ENCODE measurements around the gene TMTC2.

Gene TMTC2

DNA sequence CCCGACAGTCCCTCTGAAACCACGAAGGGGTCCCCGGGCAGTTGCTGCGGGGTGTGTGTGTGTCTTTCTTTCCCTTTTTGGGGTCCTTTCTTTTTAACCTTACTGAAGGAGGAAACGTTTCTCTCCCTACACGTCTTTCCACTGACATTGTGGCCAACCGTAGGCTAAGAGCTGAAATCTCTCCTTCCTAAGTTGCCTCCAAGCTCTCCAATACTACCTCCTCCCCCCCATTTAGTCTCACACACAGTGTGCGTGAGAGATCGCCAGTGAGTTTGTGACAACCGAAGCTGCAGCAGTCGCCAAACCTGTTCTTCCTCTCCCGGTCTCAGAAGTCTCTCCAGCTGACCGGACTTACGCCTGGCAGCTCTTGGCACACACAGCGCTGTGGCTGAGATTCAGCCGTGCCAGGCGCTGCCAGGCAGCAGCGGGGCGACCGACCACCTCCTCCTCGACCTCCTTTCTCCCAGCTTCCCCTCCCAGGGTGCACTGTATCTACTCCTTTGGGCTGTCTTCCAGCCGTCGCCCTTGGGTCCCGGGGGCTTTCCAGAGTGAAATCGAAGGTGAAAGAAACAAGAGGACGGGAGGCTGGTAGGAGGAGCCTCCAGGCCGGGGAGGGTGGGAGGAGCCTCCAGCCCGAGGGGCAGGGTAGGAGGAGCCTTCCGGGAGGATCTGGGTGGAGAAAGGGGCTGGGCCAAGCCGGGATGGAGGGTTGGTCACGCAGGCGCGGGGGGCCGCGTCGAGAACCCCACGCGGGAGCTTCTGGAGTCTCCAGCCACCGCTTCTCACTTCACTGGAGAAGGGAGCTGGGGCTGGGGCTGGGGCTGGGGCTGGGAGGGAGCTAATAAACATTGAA is at the start of gene TMTC2:
Gene TMTC2, plus strand, starts transcription at position 739 of the 853 bp plus-strand sequence.
- DNase-seq: peak; percentile 87 to 90

DNA sequence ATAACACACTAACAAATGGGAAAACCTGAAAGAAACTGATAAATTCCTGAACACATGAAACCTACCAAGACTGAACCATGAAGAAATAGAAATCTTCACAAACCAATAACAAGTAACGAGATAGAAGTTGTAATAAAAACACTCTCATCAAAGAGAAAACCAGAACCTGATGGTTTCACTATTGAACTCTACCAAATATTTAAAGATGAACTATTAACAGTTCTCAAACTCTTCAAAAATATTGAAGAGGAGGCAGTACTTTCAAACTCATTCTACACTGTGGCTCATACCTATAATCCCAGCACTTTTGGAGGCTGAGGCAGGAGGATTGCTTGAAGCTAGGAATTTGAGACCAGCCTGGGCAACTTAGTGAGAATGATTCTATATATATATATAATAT is 48.4 kb upstream of the TMTC2 start:
- DNase-seq: no peak

DNA sequence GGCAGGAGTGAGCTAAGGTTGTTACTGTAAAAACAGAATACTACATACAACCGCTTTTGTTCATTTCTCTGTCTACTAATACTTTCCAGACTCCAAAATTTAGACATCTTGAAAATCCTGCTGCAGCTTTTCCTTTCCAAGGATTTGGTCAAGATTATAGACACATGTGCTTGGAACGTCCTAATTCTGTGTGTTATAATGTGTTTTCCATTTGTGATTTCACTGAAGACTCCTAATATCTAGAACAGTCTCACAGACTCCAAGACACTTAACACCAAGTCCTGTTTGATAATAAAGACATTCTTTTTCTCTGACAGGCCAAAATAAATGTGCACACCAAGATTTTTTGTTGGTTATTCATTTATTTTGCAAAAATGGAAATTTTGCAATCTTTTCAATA is 41.8 kb upstream of the TMTC2 start:
- no peak for DNase-seq

DNA sequence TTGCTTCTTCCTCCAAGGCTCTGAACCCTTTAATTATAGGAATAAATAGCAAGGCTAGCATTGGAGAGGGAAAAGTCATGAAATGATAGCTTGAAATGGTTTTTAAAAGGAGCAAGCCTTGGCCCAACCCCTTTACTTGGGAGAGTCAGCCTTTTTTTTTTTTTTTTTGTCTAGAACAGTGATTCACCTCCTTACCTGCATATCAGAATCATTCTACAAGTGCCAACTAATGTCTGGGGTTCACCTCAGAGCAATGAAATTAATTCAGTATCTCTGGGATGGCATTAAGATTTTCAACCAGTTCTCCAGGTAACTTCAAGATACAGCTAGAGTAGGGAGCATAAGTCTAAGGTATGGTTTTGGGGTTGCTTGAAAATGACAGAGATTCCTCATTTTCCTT is 41.3 kb upstream of the TMTC2 start:
- no peak for DNase-seq

GRCh38 chr12:82647853-82648252 is 38.9 kb upstream of the TMTC2 start:
- no peak for DNase-seq

DNA sequence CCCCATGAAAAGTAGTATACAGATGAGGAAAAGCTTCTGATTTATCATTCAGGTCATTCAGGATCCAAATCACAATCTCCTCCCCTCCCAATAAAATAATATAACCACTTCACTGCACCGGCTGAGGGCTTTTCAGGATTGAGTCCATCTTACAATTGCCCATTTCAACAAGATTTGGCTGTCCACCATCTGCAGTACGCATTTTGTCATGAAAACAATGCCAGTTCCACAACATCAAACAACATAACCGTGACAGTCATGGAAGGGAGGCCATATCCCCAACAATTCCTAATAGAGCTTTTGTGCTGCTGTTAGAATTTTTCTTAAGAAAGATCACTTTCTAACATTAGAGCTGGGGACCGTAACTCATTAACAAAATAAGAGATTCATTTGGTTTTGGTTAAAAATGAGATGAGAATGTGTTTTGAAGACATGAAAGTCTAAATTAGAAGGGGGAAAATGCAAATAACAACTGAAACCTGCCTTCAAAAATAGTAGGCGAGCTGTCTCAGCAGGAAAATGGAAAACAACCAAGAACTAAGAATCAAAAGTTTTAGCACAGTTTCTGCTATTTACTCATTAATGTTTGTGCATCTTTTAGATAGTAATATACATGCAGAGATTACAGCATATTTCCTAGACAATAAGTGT is 38.3 kb upstream of the TMTC2 start:
- DNase-seq: no peak

DNA sequence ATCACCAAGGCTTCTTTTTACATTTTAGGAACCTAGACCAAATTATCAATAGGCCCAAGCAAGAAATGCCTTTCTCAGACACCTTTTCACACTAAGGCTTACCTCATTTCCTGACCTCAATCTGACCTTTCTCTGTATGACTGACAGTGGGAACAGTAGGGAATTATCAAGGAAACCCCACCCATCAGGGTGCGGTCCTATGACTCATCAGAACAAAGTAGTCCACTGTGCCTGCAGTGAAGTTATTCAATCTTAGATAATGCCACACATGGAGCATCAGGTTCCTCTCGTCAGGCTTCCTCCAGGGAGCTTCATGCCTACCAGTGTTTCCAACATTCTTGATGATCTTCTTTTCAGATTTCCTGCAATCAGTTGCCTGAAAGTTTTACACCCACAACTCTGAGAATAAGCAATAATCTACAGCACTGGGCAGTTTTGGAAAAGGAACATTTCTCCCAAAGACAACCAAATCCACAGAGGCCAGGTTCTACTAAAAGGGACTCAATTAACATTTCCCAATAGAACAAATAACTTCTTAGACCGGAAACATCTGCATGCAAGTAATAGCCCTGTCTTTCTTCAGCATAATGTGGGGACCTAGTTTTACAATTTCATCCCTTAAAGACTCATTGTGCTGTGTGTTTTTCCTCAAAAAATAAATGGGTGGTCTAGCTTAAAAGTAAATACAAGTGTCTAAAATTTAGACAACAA is 35.9 kb upstream of the TMTC2 start:
- DNase-seq: no peak

- no peak for DNase-seq
Observed at GRCh38 chr12:82651489-82651888, 35.2 kb upstream of the TMTC2 start.

GRCh38 chr12:82652071-82652470 is 34.6 kb upstream of the TMTC2 start:
- DNase-seq: no peak

- DNase-seq: no peak
Observed at GRCh38 chr12:82655751-82656150, 31.0 kb upstream of the TMTC2 start.

- DNase-seq: no peak
Observed at GRCh38 chr12:82659343-82660207, 27.1 kb upstream of the TMTC2 start.

DNA sequence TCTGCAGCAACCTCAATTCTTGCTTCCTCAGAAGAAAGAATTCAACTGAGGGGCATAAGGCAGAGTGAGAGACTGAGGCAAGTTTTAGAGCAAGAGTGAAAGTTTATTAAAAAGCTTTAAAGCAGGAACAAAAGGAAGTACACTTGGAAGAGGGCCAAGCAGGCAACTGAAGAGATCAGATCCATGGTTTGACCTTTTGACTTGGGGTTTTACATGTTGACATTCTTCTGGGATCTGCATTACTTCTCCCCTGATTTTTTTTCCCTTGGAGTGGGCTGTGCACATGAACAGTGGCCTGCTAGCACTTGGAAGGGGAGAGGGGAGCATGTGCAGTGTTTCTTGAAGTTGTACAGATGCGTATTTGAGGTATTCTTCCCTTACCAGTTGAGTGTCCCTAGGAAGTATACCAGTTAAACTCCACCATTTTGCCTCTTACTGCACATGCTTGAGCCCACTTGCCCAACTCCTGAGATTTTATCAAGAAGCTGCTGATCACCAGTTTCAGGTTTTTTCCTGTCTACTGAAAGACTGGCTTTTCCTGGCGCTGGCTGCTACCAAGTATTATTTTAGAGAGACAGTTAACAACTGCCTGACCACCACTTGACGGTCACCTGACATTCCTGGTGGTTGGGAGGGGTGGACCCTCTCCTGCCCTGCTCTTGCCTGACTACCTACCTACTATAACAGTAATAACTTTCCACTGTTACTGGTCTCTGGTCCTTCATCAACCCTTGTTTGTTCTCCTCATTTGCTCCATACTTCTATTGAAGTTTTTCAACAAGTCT is 26.0 kb upstream of the TMTC2 start:
- no peak for DNase-seq

- DNase-seq: no peak
Observed at GRCh38 chr12:82663893-82664292, 22.8 kb upstream of the TMTC2 start.

- DNase-seq: no peak
Observed at GRCh38 chr12:82665142-82665923, 21.4 kb upstream of the TMTC2 start.

GRCh38 chr12:82666830-82667229 is 19.9 kb upstream of the TMTC2 start:
- DNase-seq: no peak

DNA sequence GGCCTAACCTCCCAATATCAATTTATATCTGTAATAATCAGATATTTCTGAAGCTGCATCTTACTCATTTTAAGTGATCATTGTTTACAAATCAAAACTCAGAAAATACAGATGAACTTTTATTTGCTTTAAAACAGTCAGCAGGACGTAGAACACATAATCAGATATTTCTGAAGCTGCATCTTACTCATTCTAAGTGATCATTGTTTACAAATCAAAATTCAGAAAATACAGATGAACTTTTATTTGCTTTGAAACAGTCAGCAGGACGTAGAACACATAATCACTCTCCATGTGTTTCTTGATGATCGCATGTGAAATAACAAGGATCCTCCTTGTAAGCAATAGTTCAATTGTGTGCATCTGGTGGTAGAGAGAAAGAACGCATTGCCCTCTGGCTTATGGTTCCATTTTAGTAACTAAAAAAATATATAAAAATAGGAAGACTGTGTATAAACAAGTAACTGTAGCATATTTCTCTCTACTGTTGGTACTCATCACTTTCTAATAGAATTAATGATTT is 15.0 kb upstream of the TMTC2 start:
- no peak for DNase-seq

GRCh38 chr12:82672811-82673495 is 13.8 kb upstream of the TMTC2 start:
- no peak for DNase-seq

DNA sequence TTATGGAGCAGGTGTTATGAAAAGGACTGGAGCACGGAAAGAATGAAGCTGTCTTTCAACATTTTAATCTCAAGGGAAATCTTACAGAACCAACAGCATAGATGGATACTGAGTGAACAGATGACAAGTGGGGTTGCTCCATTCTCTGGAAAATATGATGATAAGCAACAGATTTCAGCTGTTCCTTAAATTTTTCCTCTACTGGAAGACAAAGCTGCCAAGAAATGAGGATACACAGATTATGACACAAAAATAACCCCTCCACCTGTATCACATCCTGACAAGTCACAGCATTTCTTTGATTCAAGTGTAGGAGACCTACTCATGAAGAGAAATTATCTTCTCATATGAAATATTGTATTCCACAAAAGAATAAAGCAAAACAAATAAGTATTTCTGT is 13.0 kb upstream of the TMTC2 start:
- no peak for DNase-seq

GRCh38 chr12:82675246-82675645 is 11.5 kb upstream of the TMTC2 start:
- DNase-seq: no peak

DNA sequence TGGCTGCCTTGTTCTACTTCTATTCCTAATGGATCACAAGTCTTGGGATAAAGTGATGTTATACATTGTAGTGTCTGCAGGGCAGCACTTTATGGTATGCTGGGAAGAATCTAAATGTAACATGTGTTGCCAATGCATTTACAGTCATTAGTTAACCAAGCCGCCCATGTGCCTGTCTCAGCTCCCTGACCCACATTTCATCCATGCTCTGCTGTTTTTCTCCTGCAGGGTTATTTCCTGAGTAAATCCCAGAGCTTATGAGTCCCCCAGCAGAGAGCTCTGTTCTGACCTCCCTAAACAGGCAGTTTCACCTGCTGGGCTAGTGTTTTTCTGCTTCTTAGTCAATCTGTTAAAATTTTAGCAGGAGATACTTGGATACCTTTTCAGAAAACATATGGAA is 4.4 kb upstream of the TMTC2 start:
- no peak for DNase-seq
